HEK293T (cell line): ENCODE results near the gene CDH13.

ENCODE experiments used
- ELF4 ChIP-seq: fragments of 450-650 bp; IDR thresholded peaks from 2 replicates; pipeline ENCODE4 v1.6.1; 2017; ENCODE audit warnings: antibody characterized with exemption
- FOXA1 ChIP-seq: fragments of 450-650 bp; IDR thresholded peaks from 2 replicates; pipeline ENCODE4 v1.6.1; 2016; ENCODE audit warnings: mild to moderate bottlenecking
- FOXK2 ChIP-seq: fragments of 450-650 bp; IDR thresholded peaks from 2 replicates; pipeline ENCODE4 v1.6.1; 2016; ENCODE audit warnings: mild to moderate bottlenecking
- FOXM1 ChIP-seq: fragments of 450-650 bp; IDR thresholded peaks from 2 replicates; pipeline ENCODE4 v1.6.1; 2017; ENCODE audit warnings: mild to moderate bottlenecking, borderline replicate concordance
- L3MBTL2 ChIP-seq: fragments of 450-650 bp; conservative IDR thresholded peaks from 2 replicates; pipeline ENCODE4 v1.6.1; 2016; ENCODE audit warnings: mild to moderate bottlenecking
- LEF1 ChIP-seq: fragments of 450-650 bp; IDR thresholded peaks from 2 replicates; pipeline ENCODE4 v1.6.1; 2017; ENCODE audit warnings: mild to moderate bottlenecking, borderline replicate concordance
- SP1 ChIP-seq: fragments of 450-650 bp; IDR thresholded peaks from 2 replicates; pipeline ENCODE4 v1.6.1; 2017
- SUZ12 ChIP-seq: fragments of 450-650 bp; IDR thresholded peaks from 2 replicates; pipeline ENCODE4 v1.6.1; 2016; ENCODE audit warnings: mild to moderate bottlenecking

GRCh38 chr16:83666449-83666848 lies 1039.7 kb downstream of the CDH13 start:
- TF ChIP-seq SP1 (no peak), ELF4 (no peak), FOXK2 (no peak), FOXA1 (no peak), FOXM1 (no peak), LEF1 (no peak), SUZ12 (no peak), L3MBTL2 (no peak)
